Uterus (tissue), 4 donors: Measurements from ENCODE around the gene FCHSD2. TPM values are rescaled to one million over a fixed set of nuclear protein-coding genes. Genes with fewer than 3 reads are reported as not detected.

ENCODE experiments used
- DNase-seq, 2 donors: peaks; one replicate each; pipeline ENCODE4 v3.0.0-alpha.2; 2019 to 2020
- H3K27ac ChIP-seq, 2 donors: fragments of 200-600 bp; sonication (generic); 1 replicate in 1 of 2; 2 replicates in 1 of 2; pipeline ENCODE4 v1.5.1; 2016 to 2018
- H3K27me3 ChIP-seq, 2 donors: fragments of 200-600 bp; sonication (generic); one replicate each; pipeline ENCODE4 v1.5.1; 2018 to 2019; ENCODE audit warnings: control low read depth in 1 of 2
- H3K36me3 ChIP-seq, 2 donors: fragments of 200-600 bp; sonication (generic); one replicate each; pipeline ENCODE4 v1.5.1; 2019; ENCODE audit warnings: control low read depth in 1 of 2
- H3K4me1 ChIP-seq, 2 donors: fragments of 200-600 bp; sonication (generic); one replicate each; pipeline ENCODE4 v1.5.1; 2018 to 2019; ENCODE audit warnings: control low read depth in 1 of 2
- H3K4me3 ChIP-seq, 2 donors: fragments of 200-600 bp; sonication (generic); 1 replicate in 1 of 2; 2 replicates in 1 of 2; pipeline ENCODE4 v1.5.1; 2018 to 2019; ENCODE audit warnings: mild to moderate bottlenecking in 1 of 2
- H3K9me3 ChIP-seq, 2 donors: fragments of 200-600 bp; sonication (generic); one replicate each; pipeline ENCODE4 v1.5.1; 2019; ENCODE audit warnings: control low read depth in 1 of 2
- CTCF ChIP-seq, 4 experiments: fragments of 200-600 bp in 2 of 4; fragments of 450-650 bp in 2 of 4; sonication (generic) in 2 of 4; IDR thresholded peaks; one replicate each; pipeline ENCODE4 v1.5.1; 2016 to 2019; ENCODE audit warnings: antibody characterized with exemption in 4 of 4, mild to moderate bottlenecking in 2 of 4, moderate library complexity in 1 of 4
- POLR2A ChIP-seq, 2 donors: fragments of 450-650 bp; IDR thresholded peaks; one replicate each; pipeline ENCODE4 v1.6.1; 2016; ENCODE audit warnings: antibody characterized with exemption in 2 of 2, mild to moderate bottlenecking in 1 of 2, moderate library complexity in 1 of 2
- intact Hi-C: fragments of 100-400 bp; cut with DNase I; formaldehyde crosslinking; loops from one replicate; pipeline ENCODE4 v1.15.1; 2023; ENCODE audit warnings: low total_unique reads
- total RNA-seq, 4 donors: library from RNA; depleted of rRNA in 3 of 4; stranded (reverse); fragments of >200 nt in 3 of 4; gene quantifications; one replicate each; pipeline versions ENCODE4 v1.1.0 to v1.2.4, GENCODE V29; 2014 to 2023
- donor health status: DM: yes; HTN: yes; CAD: no.

FCHSD2 gene
- total RNA-seq, 4 donors from 2014 or later, result 13.6 to 73.9 (median 27.7) TPM

GRCh38 chr11:73013021-73013420, 129.1 kb downstream of the FCHSD2 start:
- Histone ChIP-seq H3K27ac (no peak overlapping the region), H3K9me3 (peaks cover 0 to 15% of the 10 kb centered on the region in 2 donors), H3K4me3 (no peak overlapping the region), H3K27me3 (no peaks in the 10 kb centered on the region), H3K36me3 (no peaks in the 10 kb centered on the region), H3K4me1 (no peaks in the 10 kb centered on the region)
- TF ChIP-seq CTCF (IDR thresholded peaks at IDR 0.05) (no peak), POLR2A (IDR thresholded peaks at IDR 0.05) (no peak)
- intact Hi-C loops, result no loop called here
- no peak for DNase-seq

GRCh38 chr11:73012121-73012863, 129.8 kb downstream of the FCHSD2 start:
- no peaks in the 10 kb centered on the region for H3K4me1 ChIP-seq
- H3K27ac ChIP-seq, result no peak overlapping the region
- DNase-seq, result no peak
- H3K9me3 ChIP-seq, result peaks cover 0 to 15% of the 10 kb centered on the region in 2 donors
- no peak overlapping the region for H3K4me3 ChIP-seq
- TF ChIP-seq CTCF (IDR thresholded peaks at IDR 0.05) (no peak), POLR2A (IDR thresholded peaks at IDR 0.05) (no peak)
- H3K27me3 ChIP-seq, result no peaks in the 10 kb centered on the region
- intact Hi-C loops, result no loop called here
- H3K36me3 ChIP-seq, result no peaks in the 10 kb centered on the region

DNA sequence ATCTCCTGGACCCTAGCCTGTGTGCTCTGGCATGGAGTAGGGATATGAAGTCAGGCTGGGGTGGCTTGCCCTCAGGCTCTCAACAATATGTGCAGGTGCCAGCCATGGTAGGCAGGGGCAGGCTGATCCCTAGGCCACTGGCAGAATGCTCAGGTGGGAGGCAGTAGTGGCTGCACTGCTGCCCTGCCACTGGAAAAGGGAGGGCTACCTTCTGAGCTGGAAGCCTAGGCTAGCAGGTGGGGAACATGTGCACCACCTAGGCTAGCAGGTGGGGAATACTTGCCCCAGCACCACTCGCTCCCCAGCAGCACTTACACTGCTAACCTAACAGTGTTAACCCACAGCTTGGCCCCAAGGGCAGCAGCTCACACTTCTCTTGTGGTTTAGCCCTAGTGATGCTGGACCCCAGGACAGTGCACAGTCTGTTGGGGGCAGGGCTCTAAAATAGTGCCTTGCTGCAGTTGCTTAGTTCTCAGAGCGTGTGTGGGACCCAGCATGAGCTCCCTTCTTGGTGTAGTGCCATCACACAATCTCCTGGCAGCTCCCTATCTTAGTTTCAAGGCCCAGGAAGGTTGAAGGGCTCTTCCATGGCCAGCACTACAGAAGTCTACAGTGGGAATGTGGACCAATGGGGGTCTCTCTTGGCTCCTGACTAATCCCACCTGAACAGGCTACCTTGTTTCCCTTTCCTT, 130.8 kb downstream of the FCHSD2 start:
- Histone ChIP-seq H3K36me3 (no peaks in the 10 kb centered on the region), H3K27ac (no peak overlapping the region), H3K4me3 (no peak overlapping the region), H3K27me3 (no peaks in the 10 kb centered on the region), H3K9me3 (peaks cover 0 to 15% of the 10 kb centered on the region in 2 donors), H3K4me1 (no peaks in the 10 kb centered on the region)
- no peak for TF ChIP-seq CTCF (IDR thresholded peaks at IDR 0.05)
- no peak for TF ChIP-seq POLR2A (IDR thresholded peaks at IDR 0.05)
- no peak for DNase-seq
- intact Hi-C loops, result no loop called here

DNA sequence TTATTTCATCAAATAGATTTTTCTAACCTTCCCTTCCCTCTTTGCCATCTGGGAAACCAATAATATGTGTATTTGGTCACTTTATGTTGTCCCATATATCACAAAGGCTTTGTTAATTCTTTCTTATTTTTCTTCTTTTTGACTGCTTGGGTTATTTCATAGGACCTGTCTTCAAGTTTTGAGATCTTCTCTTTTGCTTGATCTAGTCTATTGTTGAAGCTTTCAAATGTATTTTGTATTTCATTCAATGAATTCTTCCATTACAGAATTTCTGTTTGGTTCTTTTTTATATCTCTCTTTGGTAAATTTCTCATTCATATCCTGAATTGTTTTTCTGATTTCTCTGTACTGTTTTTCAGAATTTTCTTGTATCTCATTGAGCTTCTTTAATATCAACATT, 132.1 kb downstream of the FCHSD2 start:
- H3K9me3 ChIP-seq, result peaks cover 0 to 15% of the 10 kb centered on the region in 2 donors
- intact Hi-C loops, result no loop called here
- H3K4me1 ChIP-seq, result no peaks in the 10 kb centered on the region
- no peaks in the 10 kb centered on the region for H3K36me3 ChIP-seq
- H3K27me3 ChIP-seq, result no peaks in the 10 kb centered on the region
- no peak overlapping the region for H3K4me3 ChIP-seq
- no peak overlapping the region for H3K27ac ChIP-seq
- no peak for TF ChIP-seq CTCF (IDR thresholded peaks at IDR 0.05)
- no peak for TF ChIP-seq POLR2A (IDR thresholded peaks at IDR 0.05)
- DNase-seq, result no peak

GRCh38 chr11:73004088-73004487, 138.0 kb downstream of the FCHSD2 start:
- Histone ChIP-seq H3K27ac (no peak overlapping the region), H3K9me3 (peaks cover 0 to 2% of the 10 kb centered on the region in 2 donors), H3K4me3 (no peak overlapping the region), H3K4me1 (no peaks in the 10 kb centered on the region), H3K27me3 (no peaks in the 10 kb centered on the region), H3K36me3 (no peaks in the 10 kb centered on the region)
- intact Hi-C loops, result no loop called here
- TF ChIP-seq POLR2A (IDR thresholded peaks at IDR 0.05) (no peak), CTCF (IDR thresholded peaks at IDR 0.05) (no peak)
- DNase-seq, result no peak
